Measurements from ENCODE around the gene TCF23.

The TCF23 gene

GRCh38 chr2:27128668-27129571 lies 19.9 kb upstream of the TCF23 start:
- H3K9me3 ChIP-seq (ENCODE audit: control insufficient read depth, insufficient read depth, low read depth, low read length) = no peaks in the 10 kb centered on the region
- TF ChIP-seq SETDB1 (IDR thresholded peaks at IDR 0.05; ENCODE audit: insufficient read length, low read length) = no peak
- no peak for TF ChIP-seq ZNF311 (tag by site-specific recombination; IDR thresholded peaks at IDR 0.05; ENCODE audit: borderline replicate concordance)
- TF ChIP-seq BCL11A (tag by site-specific recombination; IDR thresholded peaks at IDR 0.05; ENCODE audit: low read depth) = no peak
- TF ChIP-seq ATF2 (tag by site-specific recombination; IDR thresholded peaks at IDR 0.05; ENCODE audit: low read depth) = no peak
- TF ChIP-seq ZNF513 (tag by site-specific recombination; IDR thresholded peaks at IDR 0.05) = no peak
- TF ChIP-seq ZNF148 (tag by site-specific recombination; IDR thresholded peaks at IDR 0.05; ENCODE audit: borderline replicate concordance) = no peak
- TF ChIP-seq ZBTB49 (tag by site-specific recombination; IDR thresholded peaks at IDR 0.05; ENCODE audit: low read depth) = no peak
- no peak for TF ChIP-seq ZNF175 (tag by site-specific recombination; IDR thresholded peaks at IDR 0.05)
- no peak for TF ChIP-seq ZNF19 (tag by site-specific recombination; IDR thresholded peaks at IDR 0.05; ENCODE audit: low read depth)
- no peak for TF ChIP-seq FEZF1 (tag by site-specific recombination; IDR thresholded peaks at IDR 0.05)
- TF ChIP-seq GLI2 (tag by site-specific recombination; IDR thresholded peaks at IDR 0.05; ENCODE audit: borderline replicate concordance, low read depth) = no peak
- TF ChIP-seq YY1 (tag by site-specific recombination; IDR thresholded peaks at IDR 0.05) = no peak
- TF ChIP-seq ZNF639 (tag by site-specific recombination; IDR thresholded peaks at IDR 0.05) = no peak
- TF ChIP-seq ZNF132 (tag by site-specific recombination; IDR thresholded peaks at IDR 0.05; ENCODE audit: borderline replicate concordance) = no peak
- ChIA-PET POLR2A (no interaction called here), CTCF (no interaction called here)
- peaks cover 4 to 47% of the 10 kb centered on the region in 2 experiments; a peak in 2 of 3 replicates for H3K36me3 ChIP-seq (ENCODE audit: control insufficient read depth in 2 of 2, insufficient read depth in 1 of 2, low read length in 2 of 2)
- H3K27ac ChIP-seq (ENCODE audit: extremely low read depth, low read depth, low read length) = no peak overlapping the region
- no peak overlapping the region for H3K4me3 ChIP-seq (ENCODE audit: low read depth, low read length)
- H3K4me1 ChIP-seq (ENCODE audit: control insufficient read depth, insufficient read depth, low read length) = 0 out of 2 replicates have a peak, but pooled peaks cover 2% of the 10 kb centered on the region

Measured in HEK293 (cell line).